A549 treated with AZD9567 at 1 μM for 4 hours (cell line): ENCODE data around the gene TGDS. TPM values are rescaled to one million over a fixed set of nuclear protein-coding genes. Genes with fewer than 3 reads are reported as not detected.

Experiments used
- total RNA-seq: library from RNA; stranded (reverse); fragments of 200-300 nt; extraction: Qiagen RNA extraction; gene quantifications from 5 replicates; pipeline ENCODE4 v1.2.3, GENCODE V29; 2022; ENCODE audit not compliant: insufficient read depth

Gene TGDS
- total RNA-seq: 6.4 to 9.8 TPM (median 8.8 TPM) in 5 replicates

GRCh38 chr13:94595950-94596574 lies at the start of gene TGDS:
TGDS (minus strand) TSS chr13:94596152; CDS start chr13:94596136, 16 bp downstream.

GRCh38 chr13:94601446-94602431 lies 5.8 kb upstream of the TGDS start, which contains the start of gene GPR180:
GPR180 (plus strand) TSS chr13:94601857; CDS start chr13:94601928, 71 bp downstream.

Other genes with a start within 250 kb of the TGDS start
- gene DCT, start 116.5 kb downstream of the TGDS start, total RNA-seq: 0.07 TPM in 1 of 5 replicates, not detected in the others
- gene GPR180, start 5.7 kb upstream of the TGDS start, total RNA-seq: 2.8 to 4.1 TPM (median 3.6 TPM) in 5 replicates
- gene SOX21, start 116.4 kb upstream of the TGDS start, total RNA-seq: 0.36 to 0.46 TPM (median 0.43 TPM) in 4 of 5 replicates, not detected in the other